B cell (primary cell): ENCODE measurements around the gene TADA3.

Source experiments
- CTCF ChIP-seq: fragments of 200-600 bp; IDR thresholded peaks from one replicate; pipeline ENCODE4 v1.8.0; 2022; ENCODE audit warnings: antibody characterized with exemption, mild to moderate bottlenecking
- EZH2 ChIP-seq: IDR thresholded peaks from 2 replicates; pipeline ENCODE4 v1.6.1; 2012; ENCODE audit warnings: borderline replicate concordance, low read depth, mild to moderate bottlenecking, moderate library complexity, low read length; ENCODE audit not compliant: insufficient read depth, poor library complexity, severe bottlenecking

- no peak for TF ChIP-seq CTCF
- TF ChIP-seq EZH2 = no peak
Measured at GRCh38 chr3:9780458-9780812, 11.8 kb downstream of the TADA3 start.
